ENCODE results near the gene SLC31A1.
"Not testable (repeated sequence)": the region's sequence is repeated elsewhere in the genome, so short reads cannot be mapped to it uniquely, and the experiment has no call there.

Gene SLC31A1

DNA sequence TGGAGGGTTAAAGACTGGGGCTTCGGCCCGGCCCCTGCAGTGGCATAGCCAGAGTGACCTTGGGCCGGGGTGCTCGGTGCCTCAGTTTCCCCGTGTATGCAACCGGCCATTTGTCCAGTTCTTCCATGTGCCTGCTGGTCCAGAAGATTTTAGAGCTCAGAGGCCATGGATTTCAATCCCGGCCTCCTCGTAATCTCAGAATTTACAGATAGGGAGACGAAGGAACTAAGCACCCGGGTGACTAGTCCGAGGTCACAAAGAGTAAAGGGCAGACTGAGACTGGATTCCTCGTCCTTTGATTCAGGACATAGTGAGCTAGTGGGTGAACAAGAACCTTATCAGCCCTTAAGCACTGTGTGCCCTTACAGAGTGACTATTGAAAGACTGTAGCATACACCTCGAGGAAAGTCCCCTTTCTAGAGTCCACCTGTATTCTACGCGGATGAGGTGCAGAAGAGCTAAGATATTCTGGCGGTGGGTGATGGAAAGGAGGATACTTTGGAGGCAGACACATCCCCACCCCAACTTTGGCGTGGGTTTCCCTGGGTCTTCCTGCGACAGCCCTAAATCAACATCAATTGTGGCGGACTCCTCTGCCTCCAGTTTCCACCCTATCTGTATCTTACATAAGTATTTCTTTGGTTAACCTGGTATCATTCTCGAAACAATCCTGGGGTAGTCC, 597 bp downstream of the SLC31A1 start:
- peak; percentile 33 for DNase-seq

DNA sequence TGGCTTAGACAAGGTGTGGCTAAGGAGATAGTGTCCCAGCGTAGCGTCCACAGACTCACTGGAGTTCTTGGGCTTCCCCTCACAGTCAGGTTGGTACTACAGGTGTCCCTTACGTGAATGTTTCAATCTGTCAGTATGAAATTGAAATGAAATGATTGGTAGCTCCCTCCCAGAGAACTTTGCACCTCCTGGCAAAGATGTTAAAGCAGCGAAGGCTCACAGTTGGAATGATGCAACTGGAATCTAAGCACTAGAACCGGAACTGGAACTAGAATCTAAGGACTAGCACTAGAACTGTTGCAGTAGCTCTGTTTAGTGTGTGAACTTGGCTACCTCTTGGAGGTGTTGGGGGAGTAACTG, 1.1 kb downstream of the SLC31A1 start:
- DNase-seq: no peak

DNA sequence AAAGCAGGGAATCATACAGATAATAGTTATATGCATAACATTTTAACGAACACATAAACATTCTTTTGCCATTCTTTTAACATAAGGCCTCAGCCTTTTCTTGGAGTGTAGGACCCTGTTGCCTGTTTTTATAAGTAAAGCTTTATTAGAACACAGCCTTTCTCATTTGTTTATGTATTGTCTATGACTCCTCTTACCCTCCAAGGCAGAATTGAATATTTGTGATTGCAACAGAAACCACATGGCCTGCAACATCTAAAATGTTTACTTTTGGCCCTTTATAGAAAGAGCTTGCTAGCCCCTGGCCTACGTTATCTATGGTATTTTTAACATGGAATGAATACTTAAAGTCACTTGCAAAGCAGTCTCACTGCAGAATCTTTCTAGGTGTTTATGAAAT, 2.6 kb downstream of the SLC31A1 start:
- DNase-seq: no peak

DNA sequence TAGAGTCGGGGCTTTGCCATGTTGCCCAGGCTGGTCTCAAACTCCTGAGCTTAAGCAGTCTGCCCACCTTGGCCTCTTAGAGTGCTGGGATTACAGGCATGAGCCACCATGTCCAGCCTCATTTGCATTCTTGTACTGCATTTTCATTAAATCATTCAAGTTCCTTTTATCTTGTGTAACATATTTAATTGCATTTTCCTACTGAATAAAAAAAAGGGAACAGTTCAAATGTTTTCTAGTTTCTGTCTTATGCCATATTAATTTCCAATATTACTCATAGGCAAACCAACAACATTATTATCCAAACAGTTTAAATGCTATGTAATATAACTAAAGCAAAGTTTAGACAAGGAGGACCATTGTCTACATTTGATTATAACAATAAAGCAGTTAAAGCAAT, 6.1 kb downstream of the SLC31A1 start:
- no peak for DNase-seq

DNA sequence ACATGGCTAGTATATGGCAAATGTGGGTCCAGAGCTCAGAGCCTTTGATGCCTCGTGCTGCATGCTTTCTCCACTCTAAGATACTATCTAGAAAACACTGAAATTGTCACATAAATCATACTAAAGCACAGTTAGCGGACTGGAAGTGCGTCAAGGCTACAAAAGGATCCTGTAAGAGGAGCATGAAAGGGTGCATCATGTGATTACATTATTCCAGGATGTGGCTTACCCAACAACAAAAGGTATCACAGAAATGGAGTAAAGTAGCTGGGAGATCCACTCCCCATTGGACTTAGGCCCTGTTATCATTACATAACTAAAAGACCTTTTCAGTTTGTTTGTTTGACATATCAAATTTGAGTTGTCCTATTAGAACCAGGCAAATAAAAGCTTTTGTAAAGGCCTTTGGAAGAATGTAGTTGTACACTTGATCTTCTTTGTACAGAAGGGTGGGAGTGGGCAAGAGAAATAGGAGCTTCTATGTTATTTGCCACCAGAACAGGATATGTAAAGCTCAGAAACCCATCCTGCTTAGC, 6.9 kb downstream of the SLC31A1 start:
- no peak for DNase-seq

DNA sequence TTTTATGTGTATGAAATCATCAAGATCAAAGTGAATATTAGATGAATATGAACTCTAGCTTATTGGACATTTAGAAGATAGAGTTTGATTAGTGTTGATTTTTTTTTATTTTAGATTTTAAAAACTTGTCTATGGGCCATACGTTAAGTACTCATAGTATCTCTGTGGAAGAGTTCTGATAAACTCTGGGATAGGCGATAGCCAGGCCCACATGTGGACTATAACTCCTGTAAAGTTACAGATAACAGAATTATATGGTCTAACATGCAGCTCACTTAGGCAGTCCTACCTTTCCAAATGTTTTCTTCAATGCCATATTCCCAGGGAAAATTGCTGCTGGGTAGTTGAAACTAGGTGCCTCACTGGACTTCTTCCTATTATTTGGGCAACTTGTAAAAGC, 10.4 kb downstream of the SLC31A1 start:
- DNase-seq: no peak

DNA sequence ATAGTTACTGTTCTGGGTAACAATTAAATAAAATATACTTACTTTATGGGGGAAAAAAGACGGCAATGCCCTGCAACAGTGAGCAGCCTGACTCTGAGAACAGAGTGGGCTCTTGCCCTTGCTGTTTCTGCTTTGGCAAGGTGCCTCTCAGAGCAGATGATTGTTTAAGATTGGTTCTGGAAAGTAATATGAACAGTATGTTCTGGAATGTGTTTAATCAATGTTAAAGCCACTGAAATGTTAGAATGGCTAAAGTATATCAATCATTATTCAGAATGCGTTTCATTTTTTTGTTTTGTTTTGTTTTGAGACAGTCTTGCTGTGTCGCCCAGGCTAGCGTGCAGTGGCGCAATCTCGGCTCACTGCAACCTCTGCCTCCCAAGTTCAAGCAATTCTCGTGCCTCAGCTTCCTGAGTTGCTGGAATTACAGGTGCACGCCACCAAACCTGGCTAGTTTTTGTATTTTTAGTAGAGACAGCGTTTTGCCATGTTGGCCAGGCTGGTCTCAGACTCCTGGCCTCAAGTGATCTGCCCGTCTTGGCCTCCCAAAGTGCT, 14.4 kb downstream of the SLC31A1 start:
- DNase-seq: not testable (repeated sequence)

DNA sequence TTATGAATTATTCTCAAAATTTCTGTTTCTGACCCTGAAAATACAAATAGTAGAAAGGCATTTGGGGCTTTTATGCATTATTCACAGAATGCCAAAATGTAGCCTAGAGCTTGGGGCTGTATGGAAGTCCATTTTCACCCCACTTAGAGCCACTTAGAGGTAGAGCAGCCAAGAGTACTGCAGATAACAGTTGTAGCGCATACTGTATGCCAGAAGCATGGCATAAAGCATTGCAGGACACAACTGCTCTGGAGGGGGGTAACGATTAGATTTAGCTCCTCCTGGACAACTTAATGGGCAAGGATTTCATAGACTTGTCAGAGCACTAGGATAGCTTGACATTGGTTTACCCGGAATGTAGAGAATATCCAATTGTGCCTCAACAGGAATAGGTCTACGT, 15.7 kb downstream of the SLC31A1 start:
- no peak for DNase-seq

DNA sequence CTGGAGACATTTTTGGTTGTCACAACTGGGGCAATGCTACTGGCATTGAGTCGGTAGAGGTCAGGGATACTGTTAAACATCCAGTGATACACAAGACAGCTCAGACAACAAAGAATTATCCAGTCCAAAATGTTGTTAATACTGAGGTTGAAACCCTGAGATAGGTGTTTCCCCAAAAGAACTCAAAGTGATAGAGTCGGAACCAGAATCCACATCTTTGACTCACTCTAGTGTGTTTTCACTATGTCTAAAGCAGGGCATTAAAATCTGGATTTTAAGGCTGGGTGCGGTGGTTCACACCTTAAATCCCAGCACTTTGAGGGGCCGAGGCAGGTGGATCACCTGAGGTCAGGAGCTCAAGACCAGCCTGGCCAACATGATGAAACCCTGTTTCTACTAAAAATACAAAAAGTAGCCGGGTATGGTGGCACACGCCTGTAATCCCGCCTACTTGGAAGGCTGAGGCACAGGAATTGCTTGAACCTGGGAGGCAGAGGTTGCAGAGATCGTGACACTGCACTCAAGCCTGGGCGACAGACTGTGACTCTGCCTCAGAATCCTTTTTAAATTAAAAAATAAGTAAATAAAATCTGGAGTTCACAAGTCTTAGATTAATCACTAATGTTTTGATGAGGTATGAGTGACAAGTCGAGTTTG, 17.0 kb downstream of the SLC31A1 start:
- DNase-seq: no peak

DNA sequence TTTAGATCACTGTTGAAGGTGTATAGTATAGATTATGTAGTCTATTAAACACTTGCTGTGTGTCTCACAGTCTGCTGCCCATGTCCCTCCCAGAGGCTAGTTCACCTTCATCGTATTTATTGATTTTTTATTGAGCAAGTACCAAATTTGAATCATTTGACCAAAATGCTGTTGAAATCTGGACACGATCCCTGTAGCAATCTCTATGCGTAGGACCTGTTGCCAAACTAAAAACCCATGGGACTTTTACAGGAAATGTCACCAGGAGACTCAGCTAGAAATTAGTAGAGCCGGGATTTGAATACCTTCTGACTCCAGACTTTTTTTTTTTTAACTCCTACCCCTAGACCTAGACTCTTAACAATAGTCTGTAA, 17.5 kb downstream of the SLC31A1 start:
- DNase-seq: no peak

DNA sequence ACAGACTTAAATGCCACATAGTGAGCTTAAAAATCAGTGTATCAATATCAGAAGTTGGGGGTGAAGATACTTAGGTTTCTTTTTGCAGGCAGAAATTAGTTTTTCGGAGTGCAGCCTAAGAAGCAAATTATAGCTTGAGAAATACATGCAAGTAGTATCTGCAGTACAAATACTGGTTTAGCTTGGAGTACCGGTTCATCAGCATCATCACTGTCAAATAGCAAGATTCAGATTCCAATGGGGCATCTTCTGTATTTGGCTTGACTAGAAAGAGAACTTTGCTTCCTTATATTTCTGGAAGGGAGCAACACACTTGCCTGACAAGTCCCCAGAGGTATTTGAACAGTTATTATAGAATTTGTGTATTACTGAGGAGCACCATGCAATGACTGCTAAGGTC, 19.8 kb downstream of the SLC31A1 start:
- DNase-seq: no peak

DNA sequence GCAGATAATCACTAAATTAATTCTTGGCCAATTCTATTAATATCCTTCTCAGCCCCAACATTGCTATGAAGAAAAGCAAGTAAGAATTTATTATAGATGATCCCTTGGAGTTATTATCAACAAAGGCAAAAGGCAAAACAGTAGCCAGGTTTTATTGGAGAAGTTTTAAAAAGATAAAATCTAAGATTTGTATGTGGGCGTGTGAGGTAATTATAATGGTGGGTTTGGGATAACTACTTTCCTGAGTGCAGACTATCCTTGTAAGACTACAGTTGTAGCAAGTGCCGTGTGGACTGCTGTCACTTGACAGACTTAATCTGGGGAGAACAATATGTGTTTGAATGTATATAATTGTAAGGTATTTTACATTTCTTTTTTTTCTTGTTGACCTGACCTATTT, 23.2 kb downstream of the SLC31A1 start:
- DNase-seq: no peak

DNA sequence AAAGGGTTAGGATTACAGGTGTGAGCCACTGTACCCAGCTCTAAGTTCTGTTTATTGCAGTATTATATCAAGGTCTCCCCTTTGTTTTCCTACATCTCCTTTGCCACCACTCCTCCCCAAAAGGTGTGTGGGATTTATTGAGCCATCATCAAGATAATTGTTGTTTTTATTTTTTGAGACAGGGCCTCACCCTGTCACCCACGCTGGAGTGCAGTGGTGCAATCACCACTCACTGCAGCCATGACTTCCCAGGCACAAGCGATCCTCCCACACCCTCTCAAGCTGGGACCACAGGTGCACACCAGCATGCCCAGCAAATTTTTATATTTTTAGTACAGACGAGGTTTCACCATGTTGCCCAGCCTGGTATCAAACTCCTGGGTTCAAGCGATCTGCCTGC, 24.6 kb downstream of the SLC31A1 start:
- DNase-seq: no peak

DNA sequence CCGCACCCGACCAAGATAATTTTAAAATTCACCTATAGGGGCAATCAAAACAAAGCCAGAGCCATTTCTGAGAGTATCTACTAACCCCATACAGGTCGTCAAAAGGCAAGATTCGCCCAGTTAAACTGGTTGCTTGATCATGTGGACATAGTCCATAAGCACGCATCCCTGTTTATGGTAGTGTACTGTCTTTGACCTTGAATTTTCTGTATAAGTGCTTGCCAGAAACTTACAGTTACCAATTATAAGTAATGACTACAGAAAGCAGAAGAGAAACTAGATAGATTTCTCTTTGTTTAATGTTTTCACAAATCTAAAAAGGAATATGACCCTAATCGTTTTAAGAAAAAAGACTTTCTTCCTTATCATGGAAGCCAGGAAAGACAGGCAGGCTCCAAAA, 25.6 kb downstream of the SLC31A1 start:
- DNase-seq: no peak

DNA sequence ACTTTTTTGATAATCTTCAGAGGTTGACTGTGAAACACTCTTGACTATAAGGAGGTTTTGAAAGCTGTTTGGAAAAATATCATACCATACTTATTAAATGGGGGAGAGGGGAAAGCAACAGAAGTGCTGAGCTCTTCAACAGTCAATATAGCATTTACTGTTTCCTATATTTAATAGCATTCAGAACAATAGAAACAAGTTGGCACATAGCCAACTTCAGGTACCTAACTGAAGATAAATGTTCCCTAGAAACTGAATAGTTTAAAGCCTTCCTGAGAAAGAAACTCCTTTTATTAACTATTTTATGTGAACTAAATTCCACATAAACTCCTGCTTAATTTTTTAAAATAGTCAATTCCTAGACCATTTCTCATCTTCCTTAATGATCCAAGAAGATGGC, 26.3 kb downstream of the SLC31A1 start:
- no peak for DNase-seq

DNA sequence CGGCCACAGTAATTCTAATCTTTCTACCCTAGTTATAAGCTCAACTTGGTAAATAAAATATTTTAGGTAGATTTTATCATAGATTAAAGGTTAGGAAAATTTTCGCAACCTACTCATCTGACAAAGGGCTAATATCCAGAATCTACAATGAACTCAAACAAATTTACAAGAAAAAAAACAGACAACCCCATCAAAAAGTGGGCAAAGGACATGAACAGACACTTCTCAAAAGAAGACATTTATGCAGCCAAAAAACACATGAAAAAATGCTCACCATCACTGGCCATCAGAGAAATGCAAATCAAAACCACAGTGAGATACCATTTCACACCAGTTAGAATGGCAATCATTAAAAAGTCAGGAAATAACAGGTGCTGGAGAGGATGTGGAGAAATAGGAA, 28.3 kb downstream of the SLC31A1 start:
- not testable (repeated sequence) for DNase-seq

DNA sequence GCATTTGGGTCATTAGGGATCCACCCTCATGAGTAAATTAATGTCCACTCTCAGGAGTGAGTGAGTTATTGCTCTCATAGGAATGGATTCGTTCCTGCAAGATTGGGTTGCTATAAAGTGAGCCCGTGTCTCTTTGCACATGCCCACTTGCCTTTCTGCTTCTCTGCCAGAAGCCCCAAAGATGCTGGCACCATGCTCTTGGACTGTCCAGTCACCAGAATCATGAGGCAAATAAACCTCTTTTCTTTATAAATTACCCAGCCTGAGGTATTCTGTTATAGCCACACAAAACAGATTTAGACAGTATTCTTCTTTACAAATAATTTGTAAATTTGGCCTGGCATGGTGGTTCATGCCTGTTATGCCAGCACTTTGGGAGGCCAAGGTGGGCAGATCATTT, 29.5 kb downstream of the SLC31A1 start:
- no peak for DNase-seq

DNA sequence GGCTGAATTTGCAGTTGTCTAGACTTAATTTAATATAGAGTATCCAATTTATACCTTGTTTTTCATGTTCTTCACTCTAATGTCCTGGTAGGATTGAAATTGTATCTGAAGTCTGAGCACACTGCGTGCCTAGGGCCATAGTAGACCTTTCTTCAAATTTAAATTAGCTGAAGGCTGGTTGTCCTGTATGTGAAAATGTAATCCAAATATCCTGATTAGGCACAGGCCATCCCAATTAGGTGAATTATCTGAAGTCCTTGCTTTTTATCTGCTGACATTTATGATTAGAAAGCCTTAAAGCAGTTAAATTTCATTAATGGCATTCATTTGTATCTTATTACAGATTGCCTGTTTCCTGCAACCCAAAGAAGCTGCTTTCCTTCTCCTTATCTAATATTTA, 33.6 kb downstream of the SLC31A1 start:
- no peak for DNase-seq

DNA sequence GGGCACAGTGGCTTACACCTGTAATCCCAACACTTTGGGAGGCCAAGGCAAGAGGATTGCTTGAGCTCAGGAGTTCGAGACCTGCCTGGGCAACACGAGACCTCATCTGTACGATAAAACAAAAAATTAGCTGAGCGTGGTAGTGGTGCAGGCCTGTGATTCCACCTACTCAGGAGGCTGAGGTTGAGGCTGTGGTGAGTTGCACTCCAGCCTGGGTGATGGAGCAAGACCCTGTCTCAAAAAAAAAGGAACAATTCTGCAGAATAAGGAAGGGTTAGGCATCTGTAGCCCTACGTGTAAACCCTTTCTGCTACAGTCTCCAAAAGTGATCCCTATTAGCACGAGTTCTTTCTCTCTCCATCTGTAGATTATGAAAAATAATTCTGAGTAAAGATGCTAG, 34.1 kb downstream of the SLC31A1 start:
- DNase-seq: no peak

DNA sequence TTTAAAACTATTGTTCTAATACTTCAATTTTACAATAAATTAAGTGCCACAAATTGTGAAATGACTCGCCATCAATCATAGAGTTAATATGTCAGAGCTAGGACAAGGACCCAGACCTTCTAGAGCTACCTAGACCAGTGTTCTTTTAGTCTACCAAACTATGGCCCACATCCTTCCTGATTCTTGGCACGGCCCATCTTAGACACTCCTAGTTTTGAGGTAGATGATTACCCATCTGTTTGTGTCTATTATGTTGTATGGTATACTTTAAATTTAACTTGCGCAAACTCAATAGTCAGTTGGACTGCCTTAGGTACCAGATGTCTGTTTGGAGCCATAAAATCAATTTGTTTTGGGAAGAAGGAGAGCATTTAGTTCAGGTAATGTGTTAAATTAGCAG, 36.5 kb downstream of the SLC31A1 start:
- DNase-seq: no peak

DNA sequence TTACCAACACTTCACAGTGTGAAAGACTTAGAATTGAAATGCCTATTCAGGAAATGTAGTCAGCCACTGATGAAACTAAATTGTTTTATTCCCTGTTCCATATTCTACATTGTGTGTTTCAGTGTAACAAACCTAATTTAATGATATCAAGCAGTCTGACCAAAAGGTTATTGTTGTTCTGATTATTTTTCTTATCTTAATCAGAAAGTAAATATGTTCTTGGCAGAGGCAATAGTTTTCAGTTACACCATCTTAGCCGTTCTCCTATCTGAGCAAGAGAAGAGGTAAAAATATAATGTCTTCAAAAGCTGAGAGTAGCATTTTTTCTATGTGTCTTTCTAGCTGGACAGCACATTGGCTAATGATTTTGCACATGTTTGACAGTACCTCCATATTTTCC, 36.9 kb downstream of the SLC31A1 start:
- DNase-seq: no peak

DNA sequence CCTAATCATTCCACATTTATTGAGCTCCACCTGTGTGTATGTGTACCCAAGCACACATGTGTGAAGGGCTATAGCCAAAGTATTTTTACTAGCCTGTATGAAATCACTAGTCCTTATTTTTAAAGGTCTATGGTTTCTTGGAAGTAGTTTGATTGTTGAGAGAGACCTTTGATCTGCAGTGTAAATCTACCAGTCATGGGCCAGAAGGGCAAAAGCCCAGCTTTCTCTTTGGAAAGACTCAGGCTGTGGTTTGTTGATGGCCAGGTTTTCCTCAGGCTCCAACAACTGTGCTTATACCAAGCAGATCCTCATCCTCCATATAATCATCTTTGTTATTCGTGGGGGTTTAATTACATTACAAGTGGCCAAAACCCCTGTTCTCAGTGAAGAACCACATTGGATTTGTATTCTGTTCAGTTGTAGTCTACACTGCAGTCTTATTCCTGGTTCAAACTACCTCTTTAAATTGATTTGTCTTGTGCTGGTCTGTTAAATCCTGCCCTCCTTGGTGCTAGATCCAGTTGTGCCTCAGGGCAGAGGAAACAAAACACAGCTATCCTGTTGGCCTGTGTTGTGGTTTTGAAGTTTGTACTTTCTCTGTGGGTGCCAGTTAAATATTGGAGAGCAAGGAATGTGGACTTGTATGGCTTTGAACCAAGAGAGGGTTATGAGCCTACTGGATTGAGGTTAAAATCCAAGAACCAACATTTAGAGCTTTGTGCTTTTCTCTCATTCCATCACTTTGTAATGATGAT, 40.8 kb downstream of the SLC31A1 start:
- no peak for DNase-seq

DNA sequence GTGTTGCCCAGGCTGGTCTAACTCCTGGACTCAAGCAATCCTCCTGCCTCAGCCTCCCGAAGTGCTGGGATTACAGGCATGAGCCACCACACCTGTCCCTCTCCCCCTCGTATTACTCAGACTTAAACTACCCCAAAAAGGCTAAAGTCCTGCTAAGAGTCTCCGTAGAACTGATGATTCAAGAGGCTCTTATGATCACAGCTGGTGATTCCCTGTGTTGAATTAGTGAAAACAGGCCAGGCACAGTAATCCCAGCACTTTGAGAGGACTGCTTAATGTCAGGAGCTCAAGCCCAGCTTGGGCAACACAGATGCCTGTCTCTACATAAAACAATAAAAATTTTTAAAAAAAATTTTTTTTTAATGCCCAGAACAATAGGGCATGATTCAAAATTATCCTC, 44.8 kb downstream of the SLC31A1 start:
- no peak for DNase-seq
